HepG2 (cell line): Measurements from ENCODE around the gene CHST12. TPM values are rescaled to one million over a fixed set of nuclear protein-coding genes. Genes with fewer than 3 reads are reported as not detected.

Experiments
- FOSL2 ChIP-seq: sonication (generic); formaldehyde crosslinking; IDR thresholded peaks from 2 replicates; pipeline ENCODE4 v1.4.0; 2020; ENCODE audit warnings: missing genetic modification reagents
- MBD4 ChIP-seq: IDR thresholded peaks from 2 replicates; pipeline ENCODE4 v1.6.1; 2012; ENCODE audit warnings: low read length, inconsistent platforms, borderline replicate concordance
- MEIS2 ChIP-seq: sonication (generic); formaldehyde crosslinking; IDR thresholded peaks from 2 replicates; pipeline ENCODE4 v1.9.0; 2021; ENCODE audit warnings: mild to moderate bottlenecking, missing genetic modification reagents
- NFAT5 ChIP-seq: sonication (generic); formaldehyde crosslinking; IDR thresholded peaks from 2 replicates; pipeline ENCODE4 v1.4.0; 2020; ENCODE audit warnings: missing genetic modification reagents
- NFE2L2 ChIP-seq: fragments of 150-350 bp; IDR thresholded peaks from 2 replicates; pipeline ENCODE4 v1.6.1; 2014; ENCODE audit warnings: low read length
- SMAD1 ChIP-seq: sonication (generic); formaldehyde crosslinking; IDR thresholded peaks from 2 replicates; pipeline ENCODE4 v1.4.0; 2020; ENCODE audit warnings: missing genetic modification reagents, low read depth, mild to moderate bottlenecking, borderline replicate concordance
- TBX3 ChIP-seq: fragments of 450-650 bp; IDR thresholded peaks from 2 replicates; pipeline ENCODE4 v1.6.1; 2017; ENCODE audit warnings: antibody characterized with exemption, mild to moderate bottlenecking, inconsistent platforms, borderline replicate concordance
- TOE1 ChIP-seq: sonication (generic); formaldehyde crosslinking; IDR thresholded peaks from 2 replicates; pipeline ENCODE4 v1.4.0; 2020; ENCODE audit warnings: mild to moderate bottlenecking, missing genetic modification reagents
- ZNF160 ChIP-seq: sonication (generic); formaldehyde crosslinking; IDR thresholded peaks from 2 replicates; pipeline ENCODE4 v1.8.0; 2022; ENCODE audit warnings: mild to moderate bottlenecking, inconsistent platforms, missing genetic modification reagents
- ZNF180 ChIP-seq: sonication (generic); formaldehyde crosslinking; IDR thresholded peaks from 2 replicates; pipeline ENCODE4 v1.4.0; 2020; ENCODE audit warnings: low read depth, missing genetic modification reagents, borderline replicate concordance
- polyA plus RNA-seq, 8 experiments: library from polyadenylated mRNA; depleted of rRNA in 3 of 8; stranded (reverse) in 7 of 8; unstranded in 1 of 8; fragments of >200 nt; fragmentation: Illumina TruSeq in 4 of 8; extraction: Trizol in 4 of 8; gene quantifications; 2 replicates each; pipeline versions ENCODE4 v1.2.1 to v1.2.3, GENCODE V29; 2011 to 2016; ENCODE audit warnings: low read depth in 4 of 8, missing spikeins in 1 of 8, mixed read lengths in 1 of 8; ENCODE audit not compliant: insufficient read depth in 1 of 8
- total RNA-seq, 5 experiments: library from RNA; depleted of rRNA; stranded (reverse); fragments of >200 nt; fragmentation: Illumina TruSeq; extraction: Trizol; gene quantifications; 2 replicates each; pipeline ENCODE4 v1.2.3, GENCODE V29; 2016; ENCODE audit warnings: low read depth in 1 of 5
- TF ChIP-seq, protein P1 (sequence below): sonication (generic); formaldehyde crosslinking; IDR thresholded peaks from 2 replicates; pipeline ENCODE4 v1.8.1; 2023; ENCODE audit warnings: mild to moderate bottlenecking, missing genetic modification reagents
- TF ChIP-seq, protein P2 (sequence below): sonication (generic); formaldehyde crosslinking; IDR thresholded peaks from 2 replicates; pipeline ENCODE4 v1.8.1; 2022; ENCODE audit warnings: low read depth, mild to moderate bottlenecking, missing genetic modification reagents
- TF ChIP-seq, protein P3 (sequence below): sonication (generic); formaldehyde crosslinking; IDR thresholded peaks from 2 replicates; pipeline ENCODE4 v1.5.1; 2020; ENCODE audit warnings: missing genetic modification reagents, mild to moderate bottlenecking, borderline replicate concordance
- TF ChIP-seq, protein P4 (sequence below): sonication (generic); formaldehyde crosslinking; IDR thresholded peaks from 2 replicates; pipeline ENCODE4 v1.8.1; 2023; ENCODE audit warnings: mild to moderate bottlenecking, inconsistent platforms, moderate library complexity, missing genetic modification reagents, borderline replicate concordance

Gene CHST12
- total and polyA plus RNA-seq, 2 of the 13 experiments (the other 11 are each of a cell fraction or from before 2014, with no cell fraction given) = 6.4 to 15.8 TPM

- TF ChIP-seq, protein P1, sequence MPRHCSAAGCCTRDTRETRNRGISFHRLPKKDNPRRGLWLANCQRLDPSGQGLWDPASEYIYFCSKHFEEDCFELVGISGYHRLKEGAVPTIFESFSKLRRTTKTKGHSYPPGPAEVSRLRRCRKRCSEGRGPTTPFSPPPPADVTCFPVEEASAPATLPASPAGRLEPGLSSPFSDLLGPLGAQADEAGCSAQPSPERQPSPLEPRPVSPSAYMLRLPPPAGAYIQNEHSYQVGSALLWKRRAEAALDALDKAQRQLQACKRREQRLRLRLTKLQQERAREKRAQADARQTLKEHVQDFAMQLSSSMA (CRISPR knock-in tag) = peak; percentile 92; the same call in 1 of the 2 replicates
- TF ChIP-seq NFAT5 = peak; percentile 96
- TF ChIP-seq MEIS2 (CRISPR knock-in tag) = peak; percentile 89; the same call in 1 of the 2 replicates
- 0 out of 2 replicates have a peak, but pooled peaks have one; percentile 31 for TF ChIP-seq TBX3
- TF ChIP-seq, protein P2, sequence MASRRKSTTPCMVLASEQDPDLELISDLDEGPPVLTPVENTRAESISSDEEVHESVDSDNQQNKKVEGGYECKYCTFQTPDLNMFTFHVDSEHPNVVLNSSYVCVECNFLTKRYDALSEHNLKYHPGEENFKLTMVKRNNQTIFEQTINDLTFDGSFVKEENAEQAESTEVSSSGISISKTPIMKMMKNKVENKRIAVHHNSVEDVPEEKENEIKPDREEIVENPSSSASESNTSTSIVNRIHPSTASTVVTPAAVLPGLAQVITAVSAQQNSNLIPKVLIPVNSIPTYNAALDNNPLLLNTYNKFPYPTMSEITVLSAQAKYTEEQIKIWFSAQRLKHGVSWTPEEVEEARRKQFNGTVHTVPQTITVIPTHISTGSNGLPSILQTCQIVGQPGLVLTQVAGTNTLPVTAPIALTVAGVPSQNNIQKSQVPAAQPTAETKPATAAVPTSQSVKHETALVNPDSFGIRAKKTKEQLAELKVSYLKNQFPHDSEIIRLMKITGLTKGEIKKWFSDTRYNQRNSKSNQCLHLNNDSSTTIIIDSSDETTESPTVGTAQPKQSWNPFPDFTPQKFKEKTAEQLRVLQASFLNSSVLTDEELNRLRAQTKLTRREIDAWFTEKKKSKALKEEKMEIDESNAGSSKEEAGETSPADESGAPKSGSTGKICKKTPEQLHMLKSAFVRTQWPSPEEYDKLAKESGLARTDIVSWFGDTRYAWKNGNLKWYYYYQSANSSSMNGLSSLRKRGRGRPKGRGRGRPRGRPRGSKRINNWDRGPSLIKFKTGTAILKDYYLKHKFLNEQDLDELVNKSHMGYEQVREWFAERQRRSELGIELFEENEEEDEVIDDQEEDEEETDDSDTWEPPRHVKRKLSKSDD (CRISPR knock-in tag) = peak; percentile 65; the same call in 1 of the 2 replicates
- TF ChIP-seq SMAD1 = no peak
- TF ChIP-seq FOSL2 (CRISPR knock-in tag) = peak; percentile 55
- TF ChIP-seq, protein P3, sequence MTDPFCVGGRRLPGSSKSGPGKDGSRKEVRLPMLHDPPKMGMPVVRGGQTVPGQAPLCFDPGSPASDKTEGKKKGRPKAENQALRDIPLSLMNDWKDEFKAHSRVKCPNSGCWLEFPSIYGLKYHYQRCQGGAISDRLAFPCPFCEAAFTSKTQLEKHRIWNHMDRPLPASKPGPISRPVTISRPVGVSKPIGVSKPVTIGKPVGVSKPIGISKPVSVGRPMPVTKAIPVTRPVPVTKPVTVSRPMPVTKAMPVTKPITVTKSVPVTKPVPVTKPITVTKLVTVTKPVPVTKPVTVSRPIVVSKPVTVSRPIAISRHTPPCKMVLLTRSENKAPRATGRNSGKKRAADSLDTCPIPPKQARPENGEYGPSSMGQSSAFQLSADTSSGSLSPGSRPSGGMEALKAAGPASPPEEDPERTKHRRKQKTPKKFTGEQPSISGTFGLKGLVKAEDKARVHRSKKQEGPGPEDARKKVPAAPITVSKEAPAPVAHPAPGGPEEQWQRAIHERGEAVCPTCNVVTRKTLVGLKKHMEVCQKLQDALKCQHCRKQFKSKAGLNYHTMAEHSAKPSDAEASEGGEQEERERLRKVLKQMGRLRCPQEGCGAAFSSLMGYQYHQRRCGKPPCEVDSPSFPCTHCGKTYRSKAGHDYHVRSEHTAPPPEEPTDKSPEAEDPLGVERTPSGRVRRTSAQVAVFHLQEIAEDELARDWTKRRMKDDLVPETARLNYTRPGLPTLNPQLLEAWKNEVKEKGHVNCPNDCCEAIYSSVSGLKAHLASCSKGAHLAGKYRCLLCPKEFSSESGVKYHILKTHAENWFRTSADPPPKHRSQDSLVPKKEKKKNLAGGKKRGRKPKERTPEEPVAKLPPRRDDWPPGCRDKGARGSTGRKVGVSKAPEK (CRISPR knock-in tag) = no peak
- no peak for TF ChIP-seq MBD4
- 0 out of 2 replicates have a peak, but pooled peaks have one; percentile 59 for TF ChIP-seq ZNF180 (CRISPR knock-in tag)
- no peak for TF ChIP-seq NFE2L2
- TF ChIP-seq, protein P4, sequence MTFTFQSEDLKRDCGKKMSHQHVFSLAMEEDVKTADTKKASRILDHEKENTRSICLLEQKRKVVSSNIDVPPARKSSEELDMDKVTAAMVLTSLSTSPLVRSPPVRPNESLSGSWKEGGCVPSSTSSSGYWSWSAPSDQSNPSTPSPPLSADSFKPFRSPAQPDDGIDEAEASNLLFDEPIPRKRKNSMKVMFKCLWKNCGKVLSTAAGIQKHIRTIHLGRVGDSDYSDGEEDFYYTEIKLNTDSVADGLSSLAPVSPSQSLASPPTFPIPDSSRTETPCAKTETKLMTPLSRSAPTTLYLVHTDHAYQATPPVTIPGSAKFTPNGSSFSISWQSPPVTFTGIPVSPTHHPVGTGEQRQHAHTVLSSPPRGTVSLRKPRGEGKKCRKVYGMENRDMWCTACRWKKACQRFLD (CRISPR knock-in tag) = peak; percentile 94
- peak; percentile 58; the same call in 1 of the 2 replicates for TF ChIP-seq ZNF160 (CRISPR knock-in tag)
- TF ChIP-seq TOE1 (CRISPR knock-in tag) = peak; percentile 91
Observed at GRCh38 chr7:2353936-2354185, 49.5 kb upstream of the CHST12 start (continued).
